ENCODE results near the gene CCDC30.

The CCDC30 gene

DNA sequence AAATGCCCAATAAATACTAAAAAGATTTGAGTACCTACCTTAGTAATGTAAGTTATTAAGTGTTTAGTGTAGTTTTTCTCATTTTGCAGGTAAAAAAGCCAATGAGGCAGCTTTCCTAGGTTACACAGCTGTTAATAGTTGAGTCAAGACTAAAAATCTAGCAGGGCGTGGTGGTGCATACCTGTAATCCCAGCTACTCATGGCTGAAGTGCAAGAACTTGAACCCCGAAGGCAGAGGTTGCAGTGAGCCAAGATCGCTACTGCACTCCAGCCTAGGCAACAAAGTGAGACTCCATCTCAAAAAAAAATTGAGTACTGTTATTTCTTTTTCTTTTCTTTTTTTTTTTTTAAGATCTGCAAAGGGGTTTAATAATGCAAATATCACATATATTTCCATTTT lies 226.8 kb downstream of the CCDC30 start:
- H3K36me3 ChIP-seq (ENCODE audit: insufficient read depth, low read length), result peaks cover 7% of the 10 kb centered on the region
- H3K9ac ChIP-seq (ENCODE audit: low read depth, low read length), result no peak overlapping the region

DNA sequence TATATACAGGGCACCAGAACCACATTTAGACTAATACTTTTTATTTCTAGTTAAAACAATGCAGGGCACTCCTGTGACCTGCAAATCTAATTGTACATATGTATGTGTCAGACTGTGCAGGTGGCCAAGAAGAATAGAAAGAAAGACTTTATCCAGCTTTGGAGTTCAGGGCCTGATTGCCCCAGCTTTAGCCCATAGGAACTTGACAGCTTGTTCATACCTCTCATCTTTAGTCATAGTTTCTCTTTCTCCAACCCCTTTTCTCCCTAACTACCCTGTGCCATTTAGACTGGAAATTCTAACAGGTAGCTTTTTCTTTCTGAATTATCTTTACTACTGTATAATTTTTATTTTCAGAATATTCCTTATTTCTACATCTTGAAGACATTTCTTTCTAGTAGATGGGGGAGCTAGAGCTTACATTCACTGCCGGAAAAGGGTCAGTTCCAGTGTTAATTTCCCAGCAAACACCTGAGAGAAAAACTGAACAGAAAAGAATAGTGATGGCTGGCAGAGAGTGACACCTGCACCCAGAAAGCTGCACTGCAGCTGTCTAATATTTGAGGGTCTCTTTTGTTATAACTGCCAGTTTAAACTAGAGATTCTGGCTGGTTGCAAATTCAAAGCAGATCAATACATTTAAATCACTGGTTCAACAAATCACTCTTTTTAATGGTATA lies 227.5 kb downstream of the CCDC30 start:
- H3K36me3 ChIP-seq (ENCODE audit: insufficient read depth, low read length), result peaks cover 14% of the 10 kb centered on the region

More for the DNA sequence above, 226.8 kb downstream of the CCDC30 start:
- Histone ChIP-seq H3K9me3 (ENCODE audit: control insufficient read depth, insufficient read depth, low read length) (no peaks in the 10 kb centered on the region), H3K4me1 (ENCODE audit: insufficient read depth, low read length) (peaks cover 26% of the 10 kb centered on the region)

DNA sequence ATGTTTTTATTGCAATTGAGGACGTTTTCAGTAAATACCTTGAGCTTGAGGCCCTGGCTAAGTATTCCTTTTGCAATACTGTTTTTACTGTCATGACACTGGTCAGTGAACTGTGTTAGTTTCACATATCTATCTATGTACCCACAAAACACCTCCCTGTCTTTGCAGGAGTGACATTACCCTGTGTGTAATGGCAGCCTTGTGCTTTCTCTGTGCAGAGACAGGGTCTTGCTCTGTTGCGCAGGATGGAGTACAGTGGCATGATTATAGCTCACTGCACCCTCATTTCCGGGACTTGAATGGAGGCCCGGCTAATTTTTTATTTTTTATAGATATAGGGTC lies 228.0 kb downstream of the CCDC30 start:
- H3K9me3 ChIP-seq (ENCODE audit: control insufficient read depth, insufficient read depth, low read length), result no peaks in the 10 kb centered on the region
- peaks cover 18% of the 10 kb centered on the region for H3K36me3 ChIP-seq (ENCODE audit: insufficient read depth, low read length)
- H3K9ac ChIP-seq (ENCODE audit: low read depth, low read length), result no peak overlapping the region
- peaks cover 23% of the 10 kb centered on the region; the same call in 1 of the 2 replicates for H3K4me1 ChIP-seq (ENCODE audit: insufficient read depth, low read length)

More for the DNA sequence above, 227.5 kb downstream of the CCDC30 start:
- H3K9me3 ChIP-seq (ENCODE audit: control insufficient read depth, insufficient read depth, low read length), result no peaks in the 10 kb centered on the region
- H3K9ac ChIP-seq (ENCODE audit: low read depth, low read length), result no peak overlapping the region
- H3K4me1 ChIP-seq (ENCODE audit: insufficient read depth, low read length), result peaks cover 23% of the 10 kb centered on the region; the same call in 1 of the 2 replicates

DNA sequence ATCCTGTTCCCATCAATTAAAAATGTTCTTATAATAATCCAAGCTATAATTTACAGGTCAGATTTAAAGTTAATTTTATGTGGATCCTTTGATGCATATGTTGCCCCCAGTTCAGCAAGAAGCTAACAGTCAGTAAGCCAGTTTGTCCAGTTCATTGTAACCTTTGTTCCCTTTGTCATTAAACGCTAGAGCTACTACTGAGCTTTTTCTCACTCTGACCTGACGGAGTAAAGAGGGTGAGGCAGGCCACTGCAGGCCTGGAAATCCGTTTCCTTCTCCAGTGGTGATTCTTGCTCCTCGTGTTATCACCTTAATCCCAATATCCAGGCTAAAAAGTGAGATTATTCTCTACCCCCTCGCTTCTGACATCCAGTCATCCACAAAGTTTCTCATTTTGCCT lies 229.4 kb downstream of the CCDC30 start:
- H3K36me3 ChIP-seq (ENCODE audit: insufficient read depth, low read length), result peaks cover 28% of the 10 kb centered on the region

DNA sequence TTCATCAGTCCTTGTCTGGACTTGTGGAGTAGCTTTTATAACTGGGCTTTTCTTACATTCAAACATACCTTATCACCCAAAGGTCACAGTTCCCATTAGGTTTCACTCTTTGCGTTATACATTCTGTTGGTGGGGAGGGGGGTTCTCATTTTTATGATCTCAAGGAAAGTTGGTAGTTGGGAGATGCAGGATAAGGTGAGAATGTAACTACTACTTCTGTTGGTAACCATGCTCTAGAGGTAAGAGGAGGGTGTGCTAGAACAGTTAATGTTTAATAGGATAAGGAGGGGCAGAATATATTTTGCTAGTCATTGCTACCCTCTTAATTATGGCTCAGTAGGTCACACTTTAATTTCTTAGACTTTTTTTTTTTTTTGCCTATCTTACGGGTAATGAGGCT lies 229.8 kb downstream of the CCDC30 start:
- H3K4me1 ChIP-seq (ENCODE audit: insufficient read depth, low read length), result peaks cover 15% of the 10 kb centered on the region; the same call in 1 of the 2 replicates
- no peaks in the 10 kb centered on the region for H3K9me3 ChIP-seq (ENCODE audit: control insufficient read depth, insufficient read depth, low read length)
- no peak overlapping the region for H3K9ac ChIP-seq (ENCODE audit: low read depth, low read length)
- H3K36me3 ChIP-seq (ENCODE audit: insufficient read depth, low read length), result peaks cover 33% of the 10 kb centered on the region

More for the DNA sequence above, 229.4 kb downstream of the CCDC30 start:
- no peaks in the 10 kb centered on the region for H3K9me3 ChIP-seq (ENCODE audit: control insufficient read depth, insufficient read depth, low read length)
- no peak overlapping the region for H3K9ac ChIP-seq (ENCODE audit: low read depth, low read length)
- peaks cover 17% of the 10 kb centered on the region; the same call in 1 of the 2 replicates for H3K4me1 ChIP-seq (ENCODE audit: insufficient read depth, low read length)

DNA sequence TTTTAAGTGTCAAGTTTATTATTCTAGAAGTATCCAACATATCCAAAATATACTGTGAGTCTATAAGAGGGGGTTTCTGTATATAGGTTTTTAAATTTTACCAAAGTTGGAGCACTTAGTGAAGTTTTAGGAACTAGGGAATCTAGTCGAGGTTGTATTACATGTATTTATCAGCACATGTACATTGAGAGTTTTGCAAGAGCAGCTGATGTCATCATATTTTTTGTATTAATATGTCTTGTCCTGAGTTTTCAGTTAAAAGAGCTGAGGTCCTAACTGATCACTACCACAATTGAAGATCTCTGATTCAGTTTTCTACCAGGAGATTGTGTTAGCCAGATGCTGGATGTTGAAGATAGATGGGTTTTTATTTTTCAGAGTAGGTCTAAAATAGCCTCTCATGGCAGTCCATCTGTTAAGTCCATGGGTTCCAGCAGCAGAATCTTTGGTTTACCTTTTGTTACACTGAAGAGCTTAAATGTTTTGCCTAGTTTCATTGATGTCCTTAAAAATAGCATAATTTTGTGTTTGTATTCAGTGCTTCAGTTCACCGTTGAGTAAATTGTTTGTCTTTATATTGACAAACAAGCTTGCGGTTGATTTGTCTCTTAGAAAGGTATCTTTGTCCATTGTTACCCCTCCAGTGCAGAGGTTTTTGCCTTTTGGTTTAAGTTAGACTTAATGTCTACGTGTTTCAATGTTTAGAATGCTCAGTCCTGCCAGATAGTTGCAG lies 235.2 kb downstream of the CCDC30 start:
- no peaks in the 10 kb centered on the region for H3K4me1 ChIP-seq (ENCODE audit: insufficient read depth, low read length)
- H3K9ac ChIP-seq (ENCODE audit: low read depth, low read length), result no peak overlapping the region
- peaks cover 61% of the 10 kb centered on the region for H3K36me3 ChIP-seq (ENCODE audit: insufficient read depth, low read length)
- no peaks in the 10 kb centered on the region for H3K9me3 ChIP-seq (ENCODE audit: control insufficient read depth, insufficient read depth, low read length)

DNA sequence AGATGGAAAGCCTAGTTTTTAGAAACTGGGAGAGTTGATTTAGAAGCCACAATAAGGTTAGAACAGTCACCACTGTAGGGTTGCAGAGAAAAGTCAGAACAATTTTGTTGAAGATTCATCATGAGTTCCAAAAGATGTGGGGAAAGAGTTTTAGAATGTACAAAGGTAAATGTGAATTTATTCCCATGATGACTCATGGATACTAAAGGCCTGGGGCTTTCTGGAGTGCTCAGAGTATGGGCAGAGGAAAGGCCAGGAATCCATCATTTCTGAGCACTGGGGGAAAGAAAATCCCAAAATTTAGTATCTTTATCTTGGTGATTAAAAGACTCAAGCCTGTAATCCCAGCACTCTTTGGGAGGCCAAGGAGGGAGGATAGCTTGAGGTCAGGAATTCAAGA lies 236.9 kb downstream of the CCDC30 start:
- Histone ChIP-seq H3K4me1 (ENCODE audit: insufficient read depth, low read length) (no peaks in the 10 kb centered on the region), H3K9ac (ENCODE audit: low read depth, low read length) (no peak overlapping the region), H3K36me3 (ENCODE audit: insufficient read depth, low read length) (peaks cover 58% of the 10 kb centered on the region), H3K9me3 (ENCODE audit: control insufficient read depth, insufficient read depth, low read length) (no peaks in the 10 kb centered on the region)

DNA sequence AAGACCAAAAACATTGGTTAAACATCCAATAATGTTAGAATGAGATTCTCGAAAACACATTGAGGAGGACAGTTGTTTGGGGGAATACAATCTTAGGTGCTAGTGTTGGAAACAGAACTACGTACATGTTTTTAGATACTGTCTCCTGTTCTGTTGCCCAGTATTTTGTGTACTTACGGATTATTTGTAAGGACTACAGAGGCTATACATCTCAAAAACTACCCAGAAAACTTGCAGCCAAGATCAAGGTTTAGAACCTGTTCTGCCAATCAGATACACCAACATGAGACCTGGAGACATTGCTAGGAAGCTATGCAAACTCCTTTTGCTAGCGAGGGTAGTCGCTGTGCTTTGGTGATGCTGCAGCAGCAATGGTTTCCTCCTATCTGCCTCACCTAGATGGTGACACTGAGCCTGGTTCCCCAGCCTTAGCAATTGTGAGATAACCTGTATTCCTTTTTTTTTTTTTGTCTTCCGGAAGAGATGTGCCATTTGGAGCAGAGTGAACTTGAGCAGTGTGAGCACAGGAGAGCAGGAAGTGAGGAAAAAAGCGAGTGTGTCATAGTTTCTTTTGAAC lies 240.9 kb downstream of the CCDC30 start:
- H3K9ac ChIP-seq (ENCODE audit: low read depth, low read length), result no peak overlapping the region
- no peaks in the 10 kb centered on the region for H3K9me3 ChIP-seq (ENCODE audit: control insufficient read depth, insufficient read depth, low read length)
- H3K4me1 ChIP-seq (ENCODE audit: insufficient read depth, low read length), result no peaks in the 10 kb centered on the region
- H3K36me3 ChIP-seq (ENCODE audit: insufficient read depth, low read length), result peaks cover 27% of the 10 kb centered on the region
